IgD-negative memory B cell (primary cell): ENCODE results near the gene YIPF6. TPM values are rescaled to one million over a fixed set of nuclear protein-coding genes. Genes with fewer than 3 reads are reported as not detected.
"Not testable (repeated sequence)": the region's sequence is repeated elsewhere in the genome, so short reads cannot be mapped to it uniquely, and the experiment has no call there.

Experiments
- H3K27ac Mint-ChIP-seq, 3 donors: one replicate each; pipeline ENCODE4 v1.8.0; 2020 to 2022; ENCODE audit warnings: mild to moderate bottlenecking in 3 of 3, mixed read lengths in 3 of 3, moderate library complexity in 1 of 3
- H3K27me3 Mint-ChIP-seq: one replicate; pipeline ENCODE4 v1.8.0; 2021; ENCODE audit warnings: mixed read lengths
- H3K36me3 Mint-ChIP-seq: one replicate; pipeline ENCODE4 v1.8.0; 2020; ENCODE audit warnings: mild to moderate bottlenecking, mixed read lengths
- H3K4me1 Mint-ChIP-seq, 3 donors: one replicate each; pipeline ENCODE4 v1.8.0; 2020 to 2022; ENCODE audit warnings: mixed read lengths in 3 of 3, mild to moderate bottlenecking in 1 of 3
- H3K4me3 Mint-ChIP-seq, 4 donors: one replicate each; pipeline ENCODE4 v1.8.0; 2020 to 2022; ENCODE audit warnings: mild to moderate bottlenecking in 4 of 4, mixed read lengths in 4 of 4, moderate library complexity in 3 of 4
- H3K9me3 Mint-ChIP-seq, 3 donors: one replicate each; pipeline ENCODE4 v1.8.0; 2020 to 2021; ENCODE audit warnings: mixed read lengths in 3 of 3, mild to moderate bottlenecking in 1 of 3
- polyA plus RNA-seq: library from polyadenylated mRNA; unstranded; fragments of 300-500 nt; fragmentation: Illumina TruSeq; gene quantifications from one replicate; pipeline ENCODE4 v1.2.3, GENCODE V29; 2021

Gene YIPF6
- polyA plus RNA-seq, 1 donor from 2014 or later, result 19.7 TPM

DNA sequence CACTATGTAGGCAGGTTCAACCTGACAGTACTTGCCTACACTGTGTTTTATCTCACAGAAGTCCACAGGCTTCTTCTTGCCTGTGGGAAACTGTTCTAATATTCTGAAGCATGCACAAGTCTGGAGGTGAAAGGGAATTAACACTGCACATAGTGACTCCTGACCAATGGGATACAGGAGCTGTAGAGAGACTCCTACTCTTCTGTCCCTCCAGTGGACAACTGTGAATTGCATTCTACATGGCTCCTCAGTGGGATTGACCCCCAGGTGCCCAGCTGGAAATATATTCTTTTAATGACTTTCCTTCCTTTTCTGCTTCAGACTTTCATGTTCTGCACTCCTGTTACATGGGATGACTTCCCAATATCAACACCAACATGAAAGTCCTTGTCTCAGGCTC, 8.2 kb upstream of the YIPF6 start:
- Mint-ChIP-seq H3K27me3 (peaks cover 3% of the 10 kb centered on the region), H3K9me3 (peaks cover 0 to 2% (median 0%) of the 10 kb centered on the region in 3 donors), H3K4me1 (peaks cover 0 to 2% (median 1%) of the 10 kb centered on the region in 3 donors), H3K36me3 (no peaks in the 10 kb centered on the region), H3K4me3 (no peak overlapping the region), H3K27ac (no peak overlapping the region)

DNA sequence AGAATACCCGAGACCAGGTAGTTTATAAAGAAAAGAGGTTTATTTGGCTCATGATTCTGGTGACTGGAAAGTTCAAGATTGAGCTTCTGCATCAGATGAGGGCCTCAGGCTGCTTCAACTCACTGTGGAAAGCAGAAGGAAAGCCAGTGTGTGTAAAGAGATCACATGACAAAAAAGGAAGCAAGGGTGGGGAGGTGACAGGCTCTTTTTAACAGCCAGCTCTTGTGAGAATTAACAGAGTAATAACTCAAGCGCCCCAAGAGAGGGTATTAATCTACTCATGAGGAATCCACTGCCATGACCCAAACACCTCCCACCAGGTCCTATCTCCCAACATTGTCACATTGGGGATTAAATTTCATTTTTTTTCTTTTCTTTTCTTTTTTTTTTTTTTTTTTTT, 6.3 kb upstream of the YIPF6 start:
- Mint-ChIP-seq H3K4me3 (no peak overlapping the region), H3K4me1 (peaks cover 0 to 3% (median 1%) of the 10 kb centered on the region in 3 donors), H3K36me3 (no peaks in the 10 kb centered on the region), H3K27me3 (peaks cover 3% of the 10 kb centered on the region), H3K9me3 (no peaks in the 10 kb centered on the region), H3K27ac (no peak overlapping the region)

DNA sequence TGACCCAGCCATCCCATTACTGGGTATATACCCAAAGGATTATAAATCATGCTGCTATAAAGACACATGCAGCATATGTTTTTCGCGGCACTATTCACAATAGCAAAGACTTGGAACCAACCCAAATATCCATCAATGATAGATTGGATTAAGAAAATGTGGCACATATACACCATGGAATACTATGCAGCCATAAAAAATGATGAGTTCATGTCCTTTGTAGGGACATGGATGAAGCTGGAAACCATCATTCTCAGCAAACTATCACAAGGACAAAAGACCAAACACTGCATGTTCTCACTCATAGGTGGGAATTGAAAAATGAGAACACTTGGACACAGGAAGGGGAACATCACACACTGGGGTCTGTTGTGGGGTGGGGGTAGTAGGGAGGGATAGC, 5.1 kb upstream of the YIPF6 start:
- not testable (repeated sequence) for H3K4me3 Mint-ChIP-seq, H3K27me3 Mint-ChIP-seq, H3K9me3 Mint-ChIP-seq, H3K36me3 Mint-ChIP-seq, H3K27ac Mint-ChIP-seq, H3K4me1 Mint-ChIP-seq

DNA sequence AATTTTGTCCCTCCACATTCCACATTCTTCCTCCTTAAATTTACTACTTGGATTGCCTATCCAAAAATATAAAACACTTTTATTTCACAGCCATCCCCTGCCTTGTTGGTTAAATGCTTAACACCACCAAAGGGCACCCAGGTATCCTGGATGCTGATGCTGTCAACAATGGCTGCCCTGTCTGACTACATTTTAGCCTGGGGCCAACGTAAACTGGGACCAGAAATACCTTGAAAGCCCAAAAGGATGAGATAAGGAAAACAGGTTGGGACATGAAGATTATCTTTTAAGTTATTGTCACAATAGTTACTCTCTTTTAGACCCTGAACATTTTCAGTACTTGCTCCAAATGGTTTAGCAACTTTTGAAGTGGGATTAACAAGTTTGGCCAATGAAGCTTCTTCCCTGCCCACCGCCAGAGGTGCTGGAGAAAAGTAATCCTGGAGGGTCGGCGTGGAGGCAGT, 775 bp upstream of the YIPF6 start:
- Mint-ChIP-seq H3K9me3 (no peaks in the 10 kb centered on the region), H3K36me3 (no peaks in the 10 kb centered on the region), H3K4me1 (peaks cover 7 to 10% (median 10%) of the 10 kb centered on the region in 3 donors), H3K27ac (peak overlapping the region; percentile 94 to 100 (median 96)), H3K27me3 (no peaks in the 10 kb centered on the region), H3K4me3 (peak overlapping the region; percentile 88 to 95 (median 94))

DNA sequence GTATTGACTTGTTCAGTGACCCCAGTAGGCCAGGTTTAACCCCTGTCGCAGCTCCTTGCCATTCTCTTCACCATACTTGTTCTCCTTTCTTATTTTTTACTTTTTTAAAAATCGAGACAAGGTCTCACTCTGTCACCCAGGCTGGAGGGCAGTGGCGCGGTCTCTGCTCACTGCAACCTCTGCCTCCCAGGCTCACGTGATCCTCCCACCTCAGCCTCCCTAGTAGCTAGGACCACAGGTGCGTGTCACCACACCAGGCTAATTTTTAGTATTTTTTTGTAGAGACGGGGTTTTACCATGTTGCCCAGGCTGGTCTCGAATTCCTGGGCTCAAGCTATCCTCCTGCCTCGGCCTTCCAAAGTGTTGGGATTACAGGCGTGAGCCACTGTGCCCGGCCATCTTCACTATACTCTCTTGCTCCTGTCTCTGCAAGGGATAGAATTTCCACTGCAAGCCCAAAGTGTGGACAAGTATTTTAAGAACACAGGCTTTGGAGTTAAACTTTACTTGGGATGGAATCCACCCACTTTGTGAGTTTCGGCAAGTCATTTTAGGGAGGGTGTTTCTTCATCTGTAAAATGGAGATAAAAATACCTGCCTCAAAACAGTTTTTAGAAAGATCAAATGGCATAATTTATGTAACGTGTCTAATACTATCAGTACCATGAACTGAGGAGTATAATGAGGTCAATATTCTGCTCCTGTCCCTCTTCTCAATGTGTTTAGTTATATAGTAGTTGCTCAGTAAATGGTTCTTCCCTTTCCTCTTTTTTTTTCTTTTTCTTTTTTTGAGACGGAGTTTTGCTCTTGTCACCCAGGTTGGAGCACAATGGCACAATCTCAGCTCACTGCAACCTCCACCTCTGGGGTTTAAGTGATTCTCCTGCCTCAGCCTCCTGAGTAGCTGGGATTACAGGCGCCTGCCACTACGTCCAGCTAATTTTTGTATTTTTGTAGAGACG, 973 bp downstream of the YIPF6 start:
- peak overlapping the region; percentile 94 to 100 (median 96) for H3K27ac Mint-ChIP-seq
- H3K4me3 Mint-ChIP-seq, result peak overlapping the region; percentile 88 to 95 (median 94)
- no peaks in the 10 kb centered on the region for H3K9me3 Mint-ChIP-seq
- no peaks in the 10 kb centered on the region for H3K27me3 Mint-ChIP-seq
- H3K36me3 Mint-ChIP-seq, result no peaks in the 10 kb centered on the region
- H3K4me1 Mint-ChIP-seq, result peaks cover 7 to 13% (median 10%) of the 10 kb centered on the region in 3 donors

DNA sequence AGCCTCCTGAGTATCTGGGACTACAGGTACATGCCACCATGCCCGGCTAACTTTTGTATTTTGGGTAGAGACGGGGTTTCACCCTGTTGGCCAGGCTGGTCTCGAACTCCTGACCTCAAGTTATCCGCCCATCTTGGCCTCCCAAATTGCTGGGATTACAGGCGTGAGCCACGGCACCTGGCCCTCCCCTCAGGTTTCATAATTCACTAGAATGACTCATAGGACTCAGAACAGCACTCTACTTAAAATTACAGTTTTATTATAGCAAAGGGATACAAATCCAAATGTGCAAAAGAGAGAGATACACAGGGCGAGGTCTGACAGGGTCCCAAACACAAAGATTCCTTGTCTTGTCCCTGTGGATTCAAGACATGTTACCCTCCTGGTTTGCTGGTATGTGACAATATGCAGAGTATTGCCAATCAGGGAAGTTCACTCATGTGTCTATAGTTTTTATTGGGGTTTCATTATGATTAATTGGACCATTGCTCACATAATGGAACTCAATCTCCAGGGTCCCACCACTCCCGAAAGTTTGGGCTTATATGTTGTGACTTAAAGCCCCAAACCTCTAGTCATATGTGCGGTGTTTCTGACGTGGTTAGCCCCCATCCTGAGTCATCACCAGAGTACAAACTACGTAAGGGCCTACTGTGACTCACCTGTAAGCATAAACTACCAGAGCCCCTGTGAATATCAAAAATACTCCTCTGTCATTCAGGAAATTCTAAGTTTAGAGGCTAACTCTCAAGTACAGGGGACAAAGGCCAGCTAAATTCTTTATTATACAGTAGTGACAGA, 5.2 kb downstream of the YIPF6 start:
- Mint-ChIP-seq H3K27ac (peak overlapping the region in 1 of 3 donors; percentile 93), H3K9me3 (no peaks in the 10 kb centered on the region), H3K4me1 (peaks cover 13 to 19% (median 17%) of the 10 kb centered on the region in 3 donors), H3K36me3 (peaks cover 2% of the 10 kb centered on the region), H3K27me3 (no peaks in the 10 kb centered on the region), H3K4me3 (no peak overlapping the region)

DNA sequence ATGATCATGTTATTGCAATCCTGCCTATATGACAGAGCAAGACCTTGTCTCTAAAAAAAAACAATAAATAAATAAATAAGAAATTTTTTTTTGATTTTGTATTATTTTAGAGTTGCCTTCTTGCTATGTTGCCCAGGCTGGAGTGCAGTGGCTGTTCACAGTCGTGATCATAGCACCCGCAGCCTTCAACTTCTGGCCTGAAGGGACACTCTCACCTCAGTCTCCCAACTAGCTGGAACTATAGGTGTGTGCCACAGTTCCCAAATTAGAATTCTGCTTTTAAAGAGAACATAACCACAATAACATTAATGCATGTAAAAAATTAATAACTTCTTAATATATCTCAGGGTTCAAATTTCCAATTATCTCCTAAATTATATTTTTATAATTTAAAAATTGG, 7.8 kb downstream of the YIPF6 start:
- Mint-ChIP-seq H3K4me1 (peaks cover 14 to 18% (median 17%) of the 10 kb centered on the region in 3 donors), H3K9me3 (no peaks in the 10 kb centered on the region)

DNA sequence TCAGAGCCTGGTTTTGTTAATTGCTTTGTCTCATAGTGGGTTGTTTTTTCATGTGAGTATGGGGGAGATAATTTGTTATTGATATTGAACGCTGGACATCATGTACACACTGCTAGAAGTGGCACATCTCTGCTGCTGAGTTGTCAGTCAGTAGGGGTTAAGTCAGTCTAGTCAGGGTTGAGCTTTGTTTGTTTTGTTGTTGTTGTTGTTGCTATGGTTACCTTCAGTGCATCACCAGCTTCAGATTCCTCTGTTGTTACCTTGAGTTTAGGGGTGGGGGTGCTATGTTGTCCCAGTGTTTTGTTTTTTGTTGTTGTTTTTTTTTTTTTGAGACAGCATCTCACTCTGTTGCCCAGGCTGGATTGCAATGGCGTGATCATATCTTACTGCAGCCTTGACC, 9.9 kb downstream of the YIPF6 start:
- H3K9me3 Mint-ChIP-seq, result no peaks in the 10 kb centered on the region
- peak overlapping the region; percentile 64 to 93 (median 73) for H3K27ac Mint-ChIP-seq
- peak overlapping the region in 1 of 4 donors; percentile 0 for H3K4me3 Mint-ChIP-seq
- H3K27me3 Mint-ChIP-seq, result no peaks in the 10 kb centered on the region
- peaks cover 11 to 16% (median 12%) of the 10 kb centered on the region in 3 donors for H3K4me1 Mint-ChIP-seq
- H3K36me3 Mint-ChIP-seq, result peaks cover 2% of the 10 kb centered on the region

More for the DNA sequence above, 7.8 kb downstream of the YIPF6 start:
- Mint-ChIP-seq H3K27me3 (no peaks in the 10 kb centered on the region), H3K4me3 (no peak overlapping the region), H3K27ac (no peak overlapping the region), H3K36me3 (peaks cover 2% of the 10 kb centered on the region)

DNA sequence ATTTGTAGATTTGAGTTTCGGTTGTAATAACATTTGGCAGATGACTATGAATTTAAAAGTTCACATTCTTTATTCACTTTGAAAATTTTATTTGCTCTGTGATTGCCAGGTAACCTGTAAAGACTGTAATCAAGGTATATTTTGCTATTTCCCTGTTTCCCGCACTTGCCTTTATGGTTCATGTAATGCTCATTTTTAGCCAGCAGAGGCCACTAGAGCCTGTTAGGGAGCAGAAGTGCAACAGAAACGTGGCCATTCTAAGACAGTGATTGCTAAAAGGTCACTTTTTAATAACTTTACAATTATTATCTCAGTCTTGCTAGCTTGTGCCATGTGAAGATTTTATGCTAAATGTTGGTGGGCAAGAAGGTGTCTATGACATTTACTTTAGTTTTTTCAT, 12.4 kb downstream of the YIPF6 start:
- Mint-ChIP-seq H3K4me1 (peaks cover 7 to 16% (median 11%) of the 10 kb centered on the region in 3 donors), H3K27ac (no peak overlapping the region), H3K4me3 (no peak overlapping the region), H3K9me3 (no peaks in the 10 kb centered on the region), H3K27me3 (no peaks in the 10 kb centered on the region), H3K36me3 (no peaks in the 10 kb centered on the region)

DNA sequence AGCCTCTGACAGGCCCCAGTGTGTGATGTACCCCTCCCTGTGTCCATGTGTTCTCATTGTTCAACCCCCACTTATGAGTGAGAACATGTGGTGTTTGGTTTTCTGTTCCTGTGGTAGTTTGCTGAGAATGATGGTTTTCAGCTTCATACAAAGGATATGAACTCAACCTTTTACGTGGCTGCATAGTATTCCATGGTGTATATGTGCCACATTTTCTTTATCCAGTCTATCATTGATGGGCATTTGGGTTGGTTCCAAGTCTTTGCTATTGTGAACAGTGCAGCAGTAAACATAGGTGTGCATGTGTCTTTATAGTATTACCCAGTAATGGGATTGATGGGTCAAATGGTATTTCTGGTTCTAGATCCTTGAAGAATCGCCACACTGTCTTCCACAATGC, 25.8 kb downstream of the YIPF6 start:
- H3K4me1 Mint-ChIP-seq, H3K27me3 Mint-ChIP-seq, H3K36me3 Mint-ChIP-seq, H3K4me3 Mint-ChIP-seq, H3K9me3 Mint-ChIP-seq, H3K27ac Mint-ChIP-seq: not testable (repeated sequence)

DNA sequence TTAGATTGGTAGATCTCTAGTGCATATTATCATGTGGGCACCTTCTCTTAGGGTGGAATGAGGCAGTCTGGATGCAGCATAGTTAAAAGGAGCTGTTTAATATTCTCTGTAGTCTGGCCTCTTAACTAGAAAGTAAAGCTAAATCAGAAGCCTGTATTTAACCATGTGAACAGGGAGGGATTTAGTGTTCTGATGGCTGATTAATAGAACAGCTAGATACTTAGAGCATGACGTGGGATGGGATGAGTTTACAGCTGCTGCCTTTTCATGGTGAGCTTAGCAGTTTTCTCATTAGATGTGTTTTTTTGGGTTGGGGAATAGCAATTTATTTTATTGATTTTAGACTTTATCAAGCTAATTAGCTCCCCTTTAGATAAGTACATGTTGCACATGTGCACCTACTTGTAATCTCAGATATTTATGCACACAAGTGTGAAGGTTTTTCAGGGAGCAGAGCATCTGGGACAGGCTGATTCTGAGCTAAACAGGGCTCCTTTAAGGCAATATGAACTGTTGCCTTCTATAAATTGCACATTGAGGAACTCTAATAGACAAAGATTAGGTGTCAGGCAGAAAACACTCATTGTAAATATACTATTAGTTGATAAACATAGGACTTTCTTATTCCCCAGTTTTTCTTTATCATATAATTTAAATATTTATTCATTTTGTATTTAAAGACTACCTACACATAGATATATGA, 34.1 kb downstream of the YIPF6 start:
- no peak overlapping the region for H3K4me3 Mint-ChIP-seq
- no peaks in the 10 kb centered on the region for H3K9me3 Mint-ChIP-seq
- H3K27ac Mint-ChIP-seq, result no peak overlapping the region
- no peaks in the 10 kb centered on the region for H3K36me3 Mint-ChIP-seq
- H3K27me3 Mint-ChIP-seq, result peaks cover 5% of the 10 kb centered on the region
- peaks cover 0 to 2% (median 0%) of the 10 kb centered on the region in 3 donors for H3K4me1 Mint-ChIP-seq

DNA sequence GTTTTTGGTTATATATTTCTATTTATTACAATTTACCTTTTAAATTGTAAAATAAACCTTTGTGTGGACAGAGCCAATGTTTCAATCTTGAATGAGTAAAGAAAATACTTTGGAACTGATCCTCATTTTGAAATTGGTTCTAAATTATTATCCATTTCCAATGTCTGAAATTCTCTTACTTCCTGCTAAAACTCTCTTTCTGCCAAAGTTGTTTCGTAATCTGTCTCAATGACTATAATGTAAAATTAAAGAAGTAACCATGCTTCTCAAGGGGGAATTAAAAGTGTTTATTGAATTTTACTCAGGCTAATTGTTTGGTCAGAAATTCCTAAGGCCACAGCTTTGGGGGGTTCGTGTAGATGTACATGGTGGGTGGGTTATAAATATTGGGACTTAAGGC, 34.8 kb downstream of the YIPF6 start:
- H3K9me3 Mint-ChIP-seq, result no peaks in the 10 kb centered on the region
- no peak overlapping the region for H3K4me3 Mint-ChIP-seq
- no peak overlapping the region for H3K27ac Mint-ChIP-seq
- H3K4me1 Mint-ChIP-seq, result peaks cover 0 to 2% (median 0%) of the 10 kb centered on the region in 3 donors
- no peaks in the 10 kb centered on the region for H3K36me3 Mint-ChIP-seq
- peaks cover 5% of the 10 kb centered on the region for H3K27me3 Mint-ChIP-seq

DNA sequence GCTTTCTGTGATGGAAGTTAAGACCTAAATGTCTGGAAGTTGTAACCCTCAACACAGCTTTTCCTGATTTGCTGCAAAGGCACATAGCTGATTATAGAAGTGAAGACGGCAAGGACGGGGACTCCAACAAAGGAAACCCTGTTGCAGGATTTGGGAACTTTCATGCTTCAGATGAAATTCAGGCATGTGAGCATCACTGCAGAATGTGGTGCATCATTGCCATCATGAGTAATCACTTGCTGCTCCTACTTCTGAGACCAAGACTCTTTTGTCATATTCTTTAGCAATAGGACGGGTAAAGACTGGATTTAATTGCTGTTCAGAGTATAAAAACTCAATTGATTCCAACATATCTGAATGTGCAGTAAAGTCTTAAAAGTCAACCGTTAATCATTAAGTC, 35.8 kb downstream of the YIPF6 start:
- peaks cover 1% of the 10 kb centered on the region for H3K27me3 Mint-ChIP-seq
- H3K36me3 Mint-ChIP-seq, result no peaks in the 10 kb centered on the region
- peaks cover 0 to 2% (median 0%) of the 10 kb centered on the region in 3 donors for H3K4me1 Mint-ChIP-seq
- H3K9me3 Mint-ChIP-seq, result no peaks in the 10 kb centered on the region
- no peak overlapping the region for H3K27ac Mint-ChIP-seq
- H3K4me3 Mint-ChIP-seq, result no peak overlapping the region

DNA sequence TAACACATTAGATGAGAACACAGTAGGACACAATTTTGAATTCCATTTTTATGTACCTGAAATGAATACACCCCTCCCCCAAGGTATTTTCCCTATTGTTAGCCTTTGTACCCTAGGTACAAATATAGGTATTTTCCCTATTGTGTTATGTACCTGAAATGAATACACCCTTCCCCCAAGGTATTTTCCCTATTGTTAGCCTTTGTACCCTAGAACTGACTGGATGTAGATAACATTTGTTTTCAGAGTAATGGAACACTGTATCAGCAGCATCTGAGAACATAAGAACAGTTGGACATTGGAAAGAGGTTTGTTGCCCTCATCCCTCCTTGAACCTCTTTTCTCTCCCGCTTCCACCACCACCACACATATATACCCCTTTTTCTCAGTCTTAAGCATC, 37.6 kb downstream of the YIPF6 start:
- Mint-ChIP-seq H3K4me1 (peaks cover 0 to 2% (median 0%) of the 10 kb centered on the region in 3 donors), H3K9me3 (no peaks in the 10 kb centered on the region), H3K36me3 (no peaks in the 10 kb centered on the region), H3K4me3 (no peak overlapping the region), H3K27me3 (no peaks in the 10 kb centered on the region), H3K27ac (no peak overlapping the region)

DNA sequence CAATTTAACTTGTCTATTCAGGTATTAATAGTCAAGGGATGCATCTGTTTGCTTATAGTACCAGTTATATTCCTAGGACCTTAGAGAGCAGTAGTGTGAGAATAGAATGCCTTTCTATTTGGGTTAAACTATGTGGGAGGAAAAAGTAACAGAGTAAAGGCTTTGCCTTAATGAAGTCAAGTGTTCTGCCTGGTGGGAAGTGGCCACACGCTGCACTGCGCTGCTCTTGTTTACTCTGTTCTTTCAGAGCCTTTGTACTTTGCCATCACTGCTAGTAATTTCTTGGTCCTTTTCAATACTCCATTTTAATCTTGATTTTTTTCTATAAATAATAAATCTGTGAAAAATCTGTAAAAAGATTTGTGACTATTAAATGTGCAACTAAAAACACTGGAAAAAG, 38.0 kb downstream of the YIPF6 start:
- Mint-ChIP-seq H3K27me3 (no peaks in the 10 kb centered on the region), H3K4me3 (no peak overlapping the region), H3K9me3 (no peaks in the 10 kb centered on the region), H3K36me3 (no peaks in the 10 kb centered on the region), H3K4me1 (peaks cover 0 to 2% (median 0%) of the 10 kb centered on the region in 3 donors), H3K27ac (no peak overlapping the region)
